H1 (cell line): ENCODE data around the gene ZNF618. TPM values are rescaled to one million over a fixed set of nuclear protein-coding genes. Genes with fewer than 3 reads are reported as not detected.

Experiments
- CTCF ChIA-PET: fragments of 300-600 bp; sonication (Branson Sonifier 250); formaldehyde crosslinking; loops from one replicate; lab custom pipeline; 2021; ENCODE audit not compliant: partially characterized antibody; lab: Charles Lee
- POLR2A ChIA-PET: fragments of 300-600 bp; sonication (Branson Sonifier 250); formaldehyde crosslinking; loops from one replicate; lab custom pipeline; 2021; ENCODE audit warnings: inconsistent platforms; ENCODE audit not compliant: partially characterized antibody; lab: Charles Lee
- DNase-seq, 2 experiments: peaks; one replicate each; pipeline versions ENCODE4 v3.0.0 to v3.0.0-alpha.2; 2010 to 2022; ENCODE audit warnings: low spot score in 2 of 2, low read depth in 1 of 2, mixed read lengths in 1 of 2
- FAIRE-seq: peaks from 2 replicates; lab custom pipeline; 2011; peaks lifted over from hg19 to GRCh38; lab: Jason Lieb, UNC
- H2AFZ ChIP-seq: 2 replicates; pipeline ENCODE4 v1.8.1; 2012; ENCODE audit warnings: low read length, inconsistent platforms
- H2AK5ac ChIP-seq: 2 replicates; pipeline ENCODE4 v1.6.1; 2013; ENCODE audit warnings: low read depth, low read length
- H2BK120ac ChIP-seq: replicated peaks from 2 replicates; pipeline ENCODE3; 2013; ENCODE audit warnings: low read depth, low read length, inconsistent platforms
- H2BK12ac ChIP-seq: 2 replicates; pipeline ENCODE4 v1.6.1; 2013; ENCODE audit warnings: low read depth, low read length
- H2BK15ac ChIP-seq: 2 replicates; pipeline ENCODE4 v1.6.1; 2013; ENCODE audit warnings: low read length
- H2BK20ac ChIP-seq: 2 replicates; pipeline ENCODE4 v1.6.1; 2013; ENCODE audit warnings: low read length
- H2BK5ac ChIP-seq: 2 replicates; pipeline ENCODE4 v1.6.1; 2013; ENCODE audit warnings: low read depth, low read length
- H3K14ac ChIP-seq: 2 replicates; pipeline ENCODE4 v1.6.1; 2013; ENCODE audit warnings: inconsistent platforms; ENCODE audit not compliant: insufficient read length
- H3K18ac ChIP-seq: 2 replicates; pipeline ENCODE4 v1.6.1; 2013; ENCODE audit warnings: low read length; ENCODE audit errors: extremely low read depth
- H3K23ac ChIP-seq: 2 replicates; pipeline ENCODE4 v1.6.1; 2013; ENCODE audit warnings: inconsistent platforms; ENCODE audit not compliant: insufficient read length
- H3K23me2 ChIP-seq: 2 replicates; pipeline ENCODE4 v1.6.1; 2013; ENCODE audit warnings: low read depth, low read length
- H3K27ac ChIP-seq: 2 replicates; pipeline ENCODE4 v1.6.1; 2011; ENCODE audit warnings: low read depth, low read length, inconsistent platforms
- H3K27me3 ChIP-seq, 4 experiments: replicated peaks in 1 of 4; 1 replicate in 1 of 4; 2 replicates in 3 of 4; pipeline versions ENCODE4 v1.6.1 to v1.8.1; 2011 to 2013; ENCODE audit warnings: low read length in 3 of 4, mild to moderate bottlenecking in 3 of 4, inconsistent platforms in 2 of 4, mixed read lengths in 2 of 4, moderate library complexity in 1 of 4; ENCODE audit not compliant: control insufficient read depth in 3 of 4, insufficient read depth in 3 of 4; ENCODE audit errors: extremely low read depth in 1 of 4
- H3K36me3 ChIP-seq, 4 experiments: 2 replicates each; pipeline versions ENCODE4 v1.6.1 to v1.8.1; 2011 to 2013; ENCODE audit warnings: mild to moderate bottlenecking in 4 of 4, low read length in 3 of 4, moderate library complexity in 2 of 4, control low read depth in 1 of 4, inconsistent platforms in 1 of 4; ENCODE audit not compliant: insufficient read depth in 4 of 4, control insufficient read depth in 2 of 4
- H3K4ac ChIP-seq: replicated peaks from 2 replicates; pipeline ENCODE3; 2013; ENCODE audit warnings: low read length, low read depth, mixed read lengths, inconsistent platforms; ENCODE audit not compliant: insufficient read length
- H3K4me1 ChIP-seq, 4 experiments: replicated peaks in 1 of 4; 1 replicate in 1 of 4; 2 replicates in 3 of 4; pipeline versions ENCODE4 v1.6.1 to v1.8.1; 2011 to 2013; ENCODE audit warnings: low read length in 3 of 4, inconsistent platforms in 2 of 4, mixed read lengths in 1 of 4; ENCODE audit not compliant: insufficient read depth in 4 of 4, control insufficient read depth in 3 of 4
- H3K4me2 ChIP-seq, 2 experiments: 2 replicates each; pipeline versions ENCODE4 v1.6.1 to v1.8.1; 2011 to 2013; ENCODE audit warnings: low read depth in 2 of 2, low read length in 2 of 2, control low read depth in 1 of 2, inconsistent platforms in 1 of 2, mild to moderate bottlenecking in 1 of 2; ENCODE audit not compliant: insufficient read depth in 1 of 2
- H3K4me3 ChIP-seq, 4 experiments: fragments of 200-600, 300-600 bp in 1 of 4; sonication (generic), shearing (Covaris generic), sonication (Bioruptor Twin) in 1 of 4; 2 replicates each; pipeline versions ENCODE4 v1.5.1 to v1.8.1; 2011 to 2016; ENCODE audit warnings: low read length in 4 of 4, low read depth in 3 of 4, control low read depth in 2 of 4, inconsistent platforms in 2 of 4, mild to moderate bottlenecking in 2 of 4, mixed read lengths in 1 of 4, moderate library complexity in 1 of 4; ENCODE audit not compliant: insufficient read depth in 2 of 4; ENCODE audit errors: extremely low read depth in 1 of 4
- H3K56ac ChIP-seq: replicated peaks from 2 replicates; pipeline ENCODE3; 2013; ENCODE audit warnings: low read depth, mild to moderate bottlenecking, mixed read lengths, low read length, inconsistent platforms; ENCODE audit not compliant: insufficient read length
- H3K79me1 ChIP-seq: 2 replicates; pipeline ENCODE4 v1.6.1; 2013; ENCODE audit warnings: low read depth, low read length, control low read depth
- H3K79me2 ChIP-seq, 2 experiments: 2 replicates each; pipeline versions ENCODE4 v1.6.1 to v1.8.1; 2012 to 2013; ENCODE audit warnings: low read length in 2 of 2, mild to moderate bottlenecking in 2 of 2, inconsistent platforms in 1 of 2; ENCODE audit not compliant: insufficient read depth in 2 of 2, control insufficient read depth in 1 of 2
- H3K9ac ChIP-seq, 4 experiments: replicated peaks in 1 of 4; 1 replicate in 1 of 4; 2 replicates in 3 of 4; pipeline versions ENCODE4 v1.6.1 to v1.8.1; 2011 to 2013; ENCODE audit warnings: low read depth in 3 of 4, low read length in 3 of 4, control low read depth in 2 of 4, mild to moderate bottlenecking in 2 of 4, moderate library complexity in 2 of 4, inconsistent platforms in 1 of 4; ENCODE audit errors: extremely low read depth in 1 of 4
- H3K9me3 ChIP-seq, 2 experiments: 2 replicates each; pipeline versions ENCODE4 v1.6.1 to v1.8.1; 2012 to 2013; ENCODE audit warnings: mild to moderate bottlenecking in 2 of 2, moderate library complexity in 2 of 2, control low read depth in 1 of 2, inconsistent platforms in 1 of 2, low read depth in 1 of 2, low read length in 1 of 2, mixed read lengths in 1 of 2; ENCODE audit not compliant: insufficient read depth in 2 of 2
- H4K20me1 ChIP-seq, 2 experiments: replicated peaks in 1 of 2; 2 replicates each; pipeline versions ENCODE3 to v1.8.1; 2011 to 2013; ENCODE audit warnings: inconsistent platforms in 2 of 2, low read length in 2 of 2, mild to moderate bottlenecking in 1 of 2; ENCODE audit not compliant: insufficient read depth in 2 of 2, control insufficient read depth in 1 of 2
- H4K5ac ChIP-seq: 2 replicates; pipeline ENCODE4 v1.6.1; 2013; ENCODE audit warnings: low read length, low read depth, mixed read lengths, inconsistent platforms; ENCODE audit not compliant: insufficient read length
- H4K8ac ChIP-seq: 2 replicates; pipeline ENCODE4 v1.8.0; 2013; ENCODE audit warnings: mild to moderate bottlenecking, moderate library complexity, low read length, inconsistent platforms; ENCODE audit not compliant: insufficient read depth; ENCODE audit errors: extremely low read depth
- H4K91ac ChIP-seq: replicated peaks from 2 replicates; pipeline ENCODE3; 2013; ENCODE audit warnings: low read length, mixed read lengths, inconsistent platforms; ENCODE audit not compliant: insufficient read length
- BACH1 ChIP-seq: IDR thresholded peaks from 2 replicates; pipeline ENCODE4 v1.6.1; 2012; ENCODE audit warnings: low read length, improper control_type of control experiment
- GABPA ChIP-seq: IDR thresholded peaks from 2 replicates; pipeline ENCODE4 v1.6.1; 2011; ENCODE audit warnings: mild to moderate bottlenecking, low read length, moderate library complexity, borderline replicate concordance; ENCODE audit not compliant: insufficient read depth
- GTF2F1 ChIP-seq: IDR thresholded peaks from 2 replicates; pipeline ENCODE4 v1.6.1; 2012; ENCODE audit warnings: low read depth, low read length, improper control_type of control experiment, borderline replicate concordance
- POLR2A ChIP-seq, 2 experiments: IDR thresholded peaks; 1 replicate in 1 of 2; 2 replicates in 1 of 2; pipeline ENCODE4 v1.6.1; 2011; ENCODE audit warnings: low read depth in 2 of 2, low read length in 2 of 2, mild to moderate bottlenecking in 2 of 2; ENCODE audit errors: control extremely low read depth in 1 of 2
- RAD21 ChIP-seq, 2 experiments: IDR thresholded peaks in 1 of 2; conservative IDR thresholded peaks in 1 of 2; 2 replicates each; pipeline ENCODE4 v1.6.1; 2011; ENCODE audit warnings: low read depth in 2 of 2, low read length in 2 of 2, improper control_type of control experiment in 1 of 2, inconsistent platforms in 1 of 2, mild to moderate bottlenecking in 1 of 2, moderate library complexity in 1 of 2
- TAF7 ChIP-seq: optimal IDR thresholded peaks from 2 replicates; pipeline ENCODE3; 2011; ENCODE audit warnings: low read depth, mild to moderate bottlenecking, inconsistent platforms, low read length, moderate library complexity, borderline replicate concordance
- TCF12 ChIP-seq: IDR thresholded peaks from 2 replicates; pipeline ENCODE4 v1.6.1; 2011; ENCODE audit warnings: low read depth, mild to moderate bottlenecking, low read length
- TEAD4 ChIP-seq: IDR thresholded peaks from 2 replicates; pipeline ENCODE4 v1.6.1; 2012; ENCODE audit warnings: low read depth, low read length, inconsistent platforms, mixed read lengths
- WGBS, 2 experiments: shearing (Covaris generic) in 1 of 2; methylation state at CpG; one replicate each; pipeline versions ENCODE4 v1.1.6 to v1.1.7; 2013 to 2015; ENCODE audit warnings: low lambda C conversion rate in 2 of 2, mixed read lengths in 2 of 2, inconsistent platforms in 1 of 2, low coverage in 1 of 2, missing lambda C conversion rate in 1 of 2; ENCODE audit not compliant: insufficient replicate concordance in 2 of 2, insufficient coverage in 1 of 2, insufficient read length in 1 of 2; ENCODE audit errors: extremely low coverage in 1 of 2, missing lambda C conversion rate in 1 of 2; 5-methylcytosine and 5-hydroxymethylcytosine counted together
- polyA plus RNA-seq, 7 experiments: library from polyadenylated mRNA; depleted of rRNA in 3 of 7; stranded (reverse) in 5 of 7; unstranded in 2 of 7; fragments of >200 nt in 5 of 7; fragments of 200-250 nt in 2 of 7; gene quantifications; 1 replicate in 5 of 7; 2 replicates in 1 of 7; 4 replicates in 1 of 7; pipeline versions ENCODE4 v1.2.1 to v1.2.3, GENCODE V29; 2011 to 2013; ENCODE audit warnings: missing spikeins in 2 of 7, mixed read lengths in 2 of 7
- total RNA-seq: library from RNA; stranded (reverse); fragmentation: NEBNext Ultra II Directional; extraction: Animal tissue kit (Norgen Biotek cat#: 25700); gene quantifications from 2 replicates; pipeline ENCODE4 v1.2.1, GENCODE V29; 2021
- TF ChIP-seq, protein P1 (sequence below): IDR thresholded peaks from 2 replicates; pipeline ENCODE4 v1.6.1; 2011; ENCODE audit warnings: low read length, improper control_type of control experiment
- TF ChIP-seq, protein P2 (sequence below), 3 experiments: IDR thresholded peaks; 1 replicate in 2 of 3; 2 replicates in 1 of 3; pipeline versions ENCODE4 v1.5.1 to v1.6.1; 2011; ENCODE audit warnings: low read length in 3 of 3, mild to moderate bottlenecking in 3 of 3, inconsistent platforms in 2 of 3, low read depth in 1 of 3, moderate library complexity in 1 of 3; ENCODE audit not compliant: insufficient read depth in 1 of 3; ENCODE audit errors: control extremely low read depth in 1 of 3

The ZNF618 gene
- total and polyA plus RNA-seq, 2 of the 8 experiments (the other 6 are each of a cell fraction or from before 2014, with no cell fraction given) = 9.6 to 28.5 TPM

DNA sequence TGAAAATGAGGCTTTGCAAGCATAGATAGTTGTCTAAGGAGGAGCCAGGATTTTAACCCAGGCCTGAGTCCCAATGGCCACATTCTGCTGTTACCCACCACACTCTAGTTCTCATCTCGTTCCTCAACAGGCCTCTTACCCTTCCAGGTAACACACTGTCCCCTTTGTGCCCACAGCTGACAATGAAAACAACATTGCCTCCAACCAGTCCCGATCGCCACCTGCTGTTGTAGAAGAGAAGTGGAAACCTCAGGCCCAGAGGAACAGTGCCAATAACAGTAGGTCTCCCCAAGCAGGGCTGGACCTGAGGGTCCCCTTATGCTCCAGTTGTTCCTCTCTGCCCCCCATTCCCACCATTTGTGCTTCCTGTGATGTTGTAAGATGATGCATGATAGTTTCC is 171.6 kb downstream of the ZNF618 start:
- no peak overlapping the region for H3K27ac ChIP-seq
- H2AK5ac ChIP-seq = no peak overlapping the region
- POLR2A ChIA-PET = no interaction called here
- no peaks in the 10 kb centered on the region for H3K4me1 ChIP-seq
- H3K9me3 ChIP-seq = no peaks in the 10 kb centered on the region
- no peaks in the 10 kb centered on the region for H3K23me2 ChIP-seq
- DNase-seq (peak in 1 of 2 experiments; percentile 50), FAIRE-seq (no peak)
- H3K4me3 ChIP-seq = no peak overlapping the region
- H4K5ac ChIP-seq = no peak overlapping the region
- H3K4ac ChIP-seq = no peak overlapping the region
- no peak overlapping the region for H2BK20ac ChIP-seq
- H2BK12ac ChIP-seq = no peak overlapping the region
- no peak overlapping the region for H4K91ac ChIP-seq
- no peak overlapping the region for H2BK5ac ChIP-seq
- no peaks in the 10 kb centered on the region for H3K27me3 ChIP-seq
- no peak overlapping the region for H2BK15ac ChIP-seq
- no peaks in the 10 kb centered on the region for H3K79me1 ChIP-seq
- no peak overlapping the region for H3K23ac ChIP-seq
- H3K4me2 ChIP-seq = no peak overlapping the region
- no peak overlapping the region for H3K14ac ChIP-seq
- H4K8ac ChIP-seq = no peak overlapping the region
- H2AFZ ChIP-seq = no peak overlapping the region
- H3K79me2 ChIP-seq = no peaks in the 10 kb centered on the region
- peaks cover 7 to 33% (median 12%) of the 10 kb centered on the region in 4 experiments; a peak in 7 of 8 replicates for H3K36me3 ChIP-seq
- H4K20me1 ChIP-seq = peaks cover 0 to 3% of the 10 kb centered on the region in 2 experiments
- H3K56ac ChIP-seq = no peak overlapping the region
- CTCF ChIA-PET = interaction anchor here (0.7 to 1.5 kb wide), 19 partner anchors 9 to 365 kb away, joined by 3 to 5 read pairs (median 3); partner anchors contain the start of gene AMBP
- 65% methylated on average over 3 of the region's 3 CpGs; no CpG with 5 or more reads in 1 of the 2 experiments for WGBS, 2 experiments
- no peak overlapping the region for H3K18ac ChIP-seq
- no peak overlapping the region for H2BK120ac ChIP-seq
- H3K9ac ChIP-seq = no peak overlapping the region
- TF ChIP-seq POLR2A (IDR thresholded peaks at IDR 0.05; ENCODE audit: control extremely low read depth in 1 of 2, low read depth in 2 of 2, low read length in 2 of 2) = no peak
- no peak for TF ChIP-seq BACH1
- no peak for TF ChIP-seq GABPA
- TF ChIP-seq GTF2F1 = no peak
- TF ChIP-seq, protein P1, sequence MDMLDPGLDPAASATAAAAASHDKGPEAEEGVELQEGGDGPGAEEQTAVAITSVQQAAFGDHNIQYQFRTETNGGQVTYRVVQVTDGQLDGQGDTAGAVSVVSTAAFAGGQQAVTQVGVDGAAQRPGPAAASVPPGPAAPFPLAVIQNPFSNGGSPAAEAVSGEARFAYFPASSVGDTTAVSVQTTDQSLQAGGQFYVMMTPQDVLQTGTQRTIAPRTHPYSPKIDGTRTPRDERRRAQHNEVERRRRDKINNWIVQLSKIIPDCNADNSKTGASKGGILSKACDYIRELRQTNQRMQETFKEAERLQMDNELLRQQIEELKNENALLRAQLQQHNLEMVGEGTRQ = no peak
- no peak for TF ChIP-seq TCF12
- TF ChIP-seq TAF7 = no peak
- no peak for TF ChIP-seq TEAD4
- TF ChIP-seq, protein P2, sequence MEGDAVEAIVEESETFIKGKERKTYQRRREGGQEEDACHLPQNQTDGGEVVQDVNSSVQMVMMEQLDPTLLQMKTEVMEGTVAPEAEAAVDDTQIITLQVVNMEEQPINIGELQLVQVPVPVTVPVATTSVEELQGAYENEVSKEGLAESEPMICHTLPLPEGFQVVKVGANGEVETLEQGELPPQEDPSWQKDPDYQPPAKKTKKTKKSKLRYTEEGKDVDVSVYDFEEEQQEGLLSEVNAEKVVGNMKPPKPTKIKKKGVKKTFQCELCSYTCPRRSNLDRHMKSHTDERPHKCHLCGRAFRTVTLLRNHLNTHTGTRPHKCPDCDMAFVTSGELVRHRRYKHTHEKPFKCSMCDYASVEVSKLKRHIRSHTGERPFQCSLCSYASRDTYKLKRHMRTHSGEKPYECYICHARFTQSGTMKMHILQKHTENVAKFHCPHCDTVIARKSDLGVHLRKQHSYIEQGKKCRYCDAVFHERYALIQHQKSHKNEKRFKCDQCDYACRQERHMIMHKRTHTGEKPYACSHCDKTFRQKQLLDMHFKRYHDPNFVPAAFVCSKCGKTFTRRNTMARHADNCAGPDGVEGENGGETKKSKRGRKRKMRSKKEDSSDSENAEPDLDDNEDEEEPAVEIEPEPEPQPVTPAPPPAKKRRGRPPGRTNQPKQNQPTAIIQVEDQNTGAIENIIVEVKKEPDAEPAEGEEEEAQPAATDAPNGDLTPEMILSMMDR (IDR thresholded peaks at IDR 0.05; ENCODE audit: control extremely low read depth in 1 of 3, insufficient read depth in 1 of 3, low read depth in 1 of 3, low read length in 3 of 3) = peak; percentile 50 to 75 (median 67)
- peak; percentile 64 to 71 for TF ChIP-seq RAD21 (IDR thresholded peaks at IDR 0.05 in 1 of 2, conservative IDR thresholded peaks at IDR 0.05 in 1 of 2; ENCODE audit: low read depth in 2 of 2, low read length in 2 of 2)
